ENCODE data around the gene RPTOR.
"Not testable (repeated sequence)": the region's sequence is repeated elsewhere in the genome, so short reads cannot be mapped to it uniquely, and the experiment has no call there.

The RPTOR gene

DNA sequence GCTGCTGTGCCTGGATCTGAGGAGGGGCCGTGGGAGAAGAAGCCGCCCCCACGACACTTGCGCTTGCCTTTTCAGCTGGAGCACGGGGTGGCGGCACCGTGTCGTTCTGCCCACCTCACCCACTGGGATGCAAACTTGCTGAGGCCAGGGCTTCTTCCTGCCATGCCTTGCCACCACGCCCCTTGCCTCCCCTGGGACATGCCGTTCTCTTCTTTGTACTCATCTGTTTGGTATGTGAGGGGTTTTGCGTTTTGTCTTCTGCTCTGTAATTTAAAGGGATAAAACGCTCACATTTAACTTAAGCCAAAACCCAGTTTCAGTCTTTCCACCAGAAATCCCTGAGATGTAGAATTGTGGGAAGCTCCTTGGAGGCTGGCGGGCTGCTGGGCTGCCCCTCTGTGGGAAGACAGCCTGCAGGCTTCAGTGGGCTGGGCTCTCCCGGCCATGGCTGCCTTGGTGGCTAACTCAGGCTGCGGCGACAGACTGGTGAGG is 180.2 kb downstream of the RPTOR start:
- peak; percentile 40 for DNase-seq

GRCh38 chr17:80725517-80725916 is 180.9 kb downstream of the RPTOR start:
- DNase-seq = no peak

- DNase-seq = no peak
These were observed 182.1 kb downstream of the RPTOR start for GRCh38 chr17:80726558-80727408.

DNA sequence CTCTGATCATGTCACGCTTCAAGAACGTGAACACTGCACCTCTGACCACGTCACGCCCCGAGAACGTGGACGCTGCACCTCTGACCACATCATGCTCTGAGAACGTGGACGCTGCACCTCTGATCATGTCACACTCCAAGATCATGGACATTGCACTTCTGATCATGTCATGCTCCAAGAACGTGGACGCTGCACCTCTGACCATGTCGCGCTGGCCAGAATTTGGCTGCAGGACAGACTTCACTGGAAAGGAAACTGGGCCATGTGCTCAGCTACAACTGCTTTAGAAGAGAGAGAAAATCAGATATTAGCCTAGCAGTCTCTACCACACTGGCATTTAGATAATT is 182.7 kb downstream of the RPTOR start:
- DNase-seq = no peak

DNA sequence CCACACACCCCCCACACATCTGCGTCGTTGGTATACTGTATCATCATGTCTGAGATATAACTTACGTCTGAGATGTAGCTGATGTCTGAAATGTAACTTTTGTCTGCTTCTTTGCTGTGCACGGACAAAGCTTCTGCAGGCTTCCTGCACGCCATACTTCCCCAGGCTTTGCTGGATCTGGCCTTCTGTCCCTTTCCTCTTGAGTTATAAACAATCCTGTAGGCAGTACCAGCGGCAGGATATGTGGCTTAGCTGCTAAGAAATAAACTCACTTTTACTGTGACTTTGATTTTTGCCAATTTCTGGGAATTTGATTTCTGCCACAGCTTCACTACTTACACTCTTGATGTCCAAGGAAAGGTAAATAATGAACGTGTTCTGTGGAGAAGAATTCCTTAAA is 184.4 kb downstream of the RPTOR start:
- DNase-seq = no peak

GRCh38 chr17:80729761-80730160 is 185.1 kb downstream of the RPTOR start:
- DNase-seq = peak; percentile 66

- DNase-seq = no peak
These were observed 186.1 kb downstream of the RPTOR start for GRCh38 chr17:80730739-80731138.

- DNase-seq = no peak
These were observed 186.7 kb downstream of the RPTOR start for GRCh38 chr17:80731323-80731722.

GRCh38 chr17:80732268-80732667 is 187.6 kb downstream of the RPTOR start:
- DNase-seq = no peak

DNA sequence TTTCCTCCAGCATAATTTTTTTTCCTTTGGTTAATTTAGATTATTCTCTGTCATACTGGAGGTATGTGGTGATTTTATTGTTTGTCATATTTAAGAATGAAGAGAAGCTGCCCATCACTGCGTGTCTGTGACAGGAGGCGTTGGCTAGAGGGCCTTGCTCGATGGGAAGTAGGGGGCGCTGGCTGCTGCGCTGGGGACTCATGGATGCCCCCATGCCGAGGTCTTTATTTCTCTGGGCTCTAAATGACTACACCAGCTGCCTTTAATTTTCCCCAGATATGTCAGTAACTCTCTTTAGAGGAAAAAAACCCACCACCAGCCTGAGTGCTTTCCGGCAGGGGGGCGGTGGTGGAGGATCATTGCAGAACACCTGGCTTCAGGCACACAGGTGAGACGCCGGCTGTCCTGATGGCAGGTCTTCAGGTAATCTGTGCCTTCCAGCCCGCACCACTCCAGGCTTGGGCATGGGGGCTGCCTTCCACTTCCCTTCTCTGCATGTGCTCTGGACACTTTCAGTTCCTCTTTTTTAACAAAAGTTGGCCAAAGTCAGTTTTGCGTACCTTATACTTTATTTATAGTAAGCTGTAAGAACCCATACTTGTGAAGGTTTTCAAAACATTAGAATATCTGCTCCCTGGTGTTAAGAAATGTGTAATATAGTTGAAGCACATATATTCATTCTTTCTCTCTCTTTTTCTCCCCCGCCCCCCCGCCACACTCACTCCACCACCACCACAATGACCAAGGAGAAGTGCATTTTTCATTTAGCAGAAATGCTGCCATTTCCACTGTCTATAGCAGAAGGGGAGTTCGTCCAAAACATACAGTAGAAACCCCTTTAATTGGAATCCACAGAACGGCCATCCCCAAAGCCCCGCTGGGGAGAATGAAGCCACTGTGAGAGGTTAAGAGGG is 192.7 kb downstream of the RPTOR start:
- DNase-seq = no peak

GRCh38 chr17:80738020-80738808 is 193.6 kb downstream of the RPTOR start:
- no peak for DNase-seq

DNA sequence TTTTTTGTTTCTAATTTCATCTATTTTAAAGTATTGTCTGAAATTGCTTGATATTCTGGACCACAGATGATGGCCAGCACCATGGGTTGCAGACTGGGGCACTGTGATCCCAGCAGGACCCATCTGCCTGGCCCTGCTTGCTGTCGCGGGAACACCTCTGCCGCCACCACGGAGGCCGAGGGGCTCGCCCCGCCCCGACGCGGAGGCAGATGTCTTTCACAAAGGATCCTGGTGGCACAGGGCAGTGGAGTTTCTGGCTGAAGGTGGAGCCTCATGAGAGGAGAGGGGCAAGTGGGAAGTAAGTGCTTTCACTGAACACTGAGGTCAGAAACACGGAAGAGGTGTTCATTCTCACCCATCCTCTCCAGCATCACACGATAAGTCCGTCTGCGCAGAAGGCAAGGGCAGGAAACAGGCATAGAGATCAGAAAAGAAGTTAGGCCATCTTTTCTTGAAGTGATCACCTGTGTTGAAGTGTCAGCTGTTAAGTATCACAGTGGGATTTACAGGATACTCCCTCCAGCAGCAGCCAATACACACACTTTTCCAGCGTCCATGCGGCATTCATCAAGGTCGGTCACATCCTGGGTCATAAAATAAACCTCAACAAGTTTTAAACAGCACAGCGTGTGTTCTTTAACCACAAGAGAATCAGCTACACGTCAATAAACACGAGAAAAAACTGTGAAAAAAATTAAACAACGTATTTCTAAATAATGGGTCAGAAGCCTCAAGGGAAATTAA is 194.5 kb downstream of the RPTOR start:
- no peak for DNase-seq

DNA sequence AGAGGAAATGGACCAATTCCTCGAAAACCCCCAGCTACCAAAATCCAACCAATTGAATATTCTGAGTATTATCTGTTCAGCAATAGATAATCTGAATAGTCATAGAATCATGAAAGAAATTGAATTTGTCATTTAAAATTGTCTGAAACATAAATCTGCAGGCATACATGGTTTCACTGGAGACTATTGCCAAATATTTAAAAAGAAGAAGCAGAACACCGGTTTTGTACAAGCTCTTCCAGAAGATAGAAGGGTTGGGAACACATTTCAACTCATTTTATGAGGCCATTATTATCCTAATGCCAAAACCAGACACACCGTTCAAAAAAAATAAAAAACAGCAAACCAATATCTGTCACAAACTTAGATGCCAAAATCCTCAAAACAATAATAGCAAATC is 195.5 kb downstream of the RPTOR start:
- no peak for DNase-seq

DNA sequence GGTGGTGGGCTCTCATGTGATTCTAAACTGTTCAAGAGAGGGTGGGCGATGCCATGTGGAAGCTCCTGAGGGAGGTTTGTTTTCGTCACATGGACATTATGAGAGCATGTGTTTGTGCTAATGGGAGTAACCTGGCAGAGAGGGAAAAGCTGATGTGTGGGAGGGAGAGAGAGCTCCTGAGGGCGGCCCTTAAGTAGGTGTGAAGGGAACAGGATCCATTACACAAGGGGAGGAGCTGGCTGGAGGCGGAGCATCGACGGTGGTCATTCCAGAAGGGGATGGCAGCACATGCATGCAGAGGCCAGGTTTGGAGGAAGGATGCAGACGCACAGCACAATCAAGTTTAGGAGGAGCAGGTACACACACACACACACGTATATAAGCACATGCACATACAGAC is 197.5 kb downstream of the RPTOR start:
- DNase-seq = no peak

- DNase-seq = no peak
These were observed 198.0 kb downstream of the RPTOR start for GRCh38 chr17:80742581-80743180.

GRCh38 chr17:80743181-80743771 is 198.6 kb downstream of the RPTOR start:
- no peak for DNase-seq

DNA sequence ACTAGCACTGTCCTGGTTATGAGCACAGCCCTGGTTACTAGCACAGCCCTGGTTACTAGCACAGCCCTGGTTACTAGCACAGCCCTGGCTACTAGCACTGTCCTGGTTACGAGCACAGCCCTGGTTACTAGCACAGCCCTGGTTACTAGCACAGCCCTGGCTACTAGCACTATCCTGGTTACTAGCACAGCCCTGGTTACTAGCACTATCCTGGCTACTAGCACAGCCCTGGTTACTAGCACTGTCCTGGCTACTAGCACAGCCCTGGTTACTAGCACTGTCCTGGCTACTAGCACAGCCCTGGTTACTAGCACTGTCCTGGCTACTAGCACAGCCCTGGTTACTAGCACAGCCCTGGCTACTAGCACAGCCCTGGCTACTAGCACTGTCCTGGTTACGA is 199.3 kb downstream of the RPTOR start:
- DNase-seq = not testable (repeated sequence)

DNA sequence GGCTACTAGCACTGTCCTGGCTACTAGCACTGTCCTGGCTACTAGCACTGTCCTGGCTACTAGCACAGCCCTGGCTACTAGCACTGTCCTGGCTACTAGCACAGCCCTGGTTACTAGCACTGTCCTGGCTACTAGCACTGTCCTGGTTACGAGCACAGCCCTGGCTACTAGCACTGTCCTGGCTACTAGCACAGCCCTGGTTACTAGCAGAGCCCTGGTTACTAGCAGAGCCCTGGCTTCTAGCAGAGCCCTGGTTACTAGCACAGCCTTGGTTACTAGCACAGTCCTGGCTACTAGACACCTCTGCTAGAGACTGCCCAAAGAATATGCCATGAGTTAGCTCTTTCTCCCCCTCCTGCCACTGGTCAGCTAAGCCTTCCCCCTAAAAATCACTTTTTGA is 200.1 kb downstream of the RPTOR start:
- not testable (repeated sequence) for DNase-seq

GRCh38 chr17:80745183-80745582 is 200.5 kb downstream of the RPTOR start:
- DNase-seq = no peak

DNA sequence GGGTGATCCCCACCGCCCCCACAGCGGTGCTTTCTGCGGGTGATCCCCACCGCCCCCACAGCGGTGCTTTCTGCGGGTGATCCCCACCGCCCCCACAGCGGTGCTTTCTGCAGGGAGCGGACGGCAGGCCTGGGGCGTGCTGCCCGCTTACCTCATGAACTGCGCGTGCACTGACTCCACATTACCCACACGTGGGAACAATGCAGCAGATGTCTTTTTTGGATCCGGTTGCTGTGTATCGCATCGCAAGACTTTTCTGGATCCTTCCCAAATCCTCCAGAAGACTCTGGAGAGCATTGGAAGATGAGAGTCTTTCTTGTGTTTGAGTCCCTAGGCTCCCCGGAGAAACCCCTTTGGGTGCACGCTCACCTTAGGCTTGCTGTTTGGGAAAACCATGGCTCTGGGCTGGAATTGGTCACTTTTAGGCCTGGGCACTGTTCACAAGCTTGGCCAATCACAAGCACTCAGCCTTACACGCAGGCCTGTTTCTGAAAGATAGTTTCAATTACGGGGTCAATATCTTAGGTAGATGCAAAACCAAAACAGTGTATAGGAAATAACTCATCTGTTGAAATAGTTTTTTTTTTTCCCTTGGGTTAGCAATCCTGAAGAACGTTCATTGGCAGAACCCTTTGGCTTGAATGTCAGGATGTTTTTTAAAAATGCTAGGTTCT is 201.8 kb downstream of the RPTOR start:
- DNase-seq = no peak

- DNase-seq = no peak
These were observed 202.8 kb downstream of the RPTOR start for GRCh38 chr17:80747469-80747868.
